Activated CD4-positive, CD25-positive, alpha-beta regulatory T cell treated with anti-CD3 and anti-CD28 coated beads, Interleukin-2, amount 50 U/mL, for 16 hours (primary cell): Measurements from ENCODE around the gene ARNT2.

Experiments
- DNase-seq: peaks from one replicate; pipeline ENCODE4 v3.0.0-alpha.2; 2020; ENCODE audit warnings: low read depth, low spot score

Gene ARNT2

DNA sequence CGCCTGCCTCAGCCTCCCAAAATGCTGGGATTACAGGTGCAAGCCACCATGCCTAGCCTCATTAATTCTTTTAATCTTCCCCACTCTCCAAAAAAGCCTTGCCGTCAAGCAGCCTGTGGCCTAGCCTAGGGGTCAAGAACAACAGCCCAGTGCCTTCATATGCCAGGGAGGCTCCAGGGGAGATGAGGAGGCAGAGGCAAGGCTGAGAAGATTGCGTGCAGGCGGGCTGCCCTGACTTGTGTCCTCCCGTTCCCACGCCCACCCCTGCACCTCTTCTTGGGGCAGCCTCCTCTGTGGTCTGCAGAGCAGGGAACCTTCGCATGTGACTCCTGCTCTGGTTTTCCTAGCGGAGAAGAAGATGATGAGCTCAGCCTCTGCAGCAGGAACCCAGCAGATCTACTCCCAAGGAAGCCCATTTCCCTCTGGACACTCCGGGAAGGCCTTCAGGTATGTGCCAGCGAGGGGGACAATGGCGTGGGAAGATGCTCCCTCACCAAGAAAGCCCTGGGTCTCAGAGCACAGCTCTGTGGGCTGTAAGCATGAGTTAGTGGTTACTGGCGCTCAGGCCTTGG lies 172.4 kb downstream of the ARNT2 start:
- no peak for DNase-seq

DNA sequence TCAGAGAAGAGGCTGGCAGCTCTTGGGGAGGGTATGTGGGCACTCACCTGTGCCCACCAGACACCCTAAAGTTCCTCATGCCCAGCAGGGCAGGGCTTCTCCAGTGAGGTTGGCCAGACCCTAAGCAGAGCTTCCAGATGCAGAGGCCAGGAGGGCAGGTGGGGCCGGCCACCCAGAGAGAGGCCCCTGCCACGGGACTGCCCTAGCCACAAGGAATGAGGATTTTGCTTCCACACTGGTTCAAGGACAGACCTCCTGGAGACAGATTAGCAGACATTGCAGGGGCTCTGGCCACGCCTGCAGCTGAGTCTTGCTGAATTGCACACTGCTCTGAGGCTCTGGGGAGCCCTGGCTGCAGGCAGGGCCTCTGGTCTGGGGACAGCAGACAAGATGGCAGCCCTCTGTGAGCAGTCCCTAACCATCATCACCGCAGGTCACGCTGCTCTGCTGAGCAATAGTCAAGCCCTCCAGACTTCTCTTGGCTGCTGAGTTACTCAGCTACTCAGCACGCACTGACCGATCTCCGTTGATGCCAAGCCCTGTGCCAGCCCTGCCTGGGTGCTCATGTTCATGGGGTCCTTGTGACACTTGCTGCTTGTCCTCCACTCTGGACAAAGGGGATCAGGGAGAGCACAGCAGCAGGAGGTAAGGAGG lies 173.5 kb downstream of the ARNT2 start:
- no peak for DNase-seq

DNA sequence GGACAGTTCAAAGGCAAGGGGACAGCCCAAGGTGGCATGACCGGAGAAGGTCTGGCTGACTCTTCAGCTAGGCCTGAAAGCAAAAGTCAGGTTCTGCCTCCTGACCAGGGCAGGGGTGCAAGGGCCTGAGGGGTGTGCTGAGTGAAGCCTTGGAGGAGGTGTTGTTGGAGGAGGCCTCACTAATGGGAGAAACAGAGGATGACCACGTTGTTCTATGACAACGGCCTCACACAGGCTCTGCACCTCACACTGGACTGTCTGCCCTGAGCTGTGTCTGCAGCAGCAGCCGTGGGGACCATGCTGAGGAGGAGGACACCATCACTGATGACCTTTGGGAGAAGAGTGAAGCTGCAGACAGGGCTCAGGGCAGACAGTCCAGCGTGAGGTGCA lies 174.0 kb downstream of the ARNT2 start:
- no peak for DNase-seq

DNA sequence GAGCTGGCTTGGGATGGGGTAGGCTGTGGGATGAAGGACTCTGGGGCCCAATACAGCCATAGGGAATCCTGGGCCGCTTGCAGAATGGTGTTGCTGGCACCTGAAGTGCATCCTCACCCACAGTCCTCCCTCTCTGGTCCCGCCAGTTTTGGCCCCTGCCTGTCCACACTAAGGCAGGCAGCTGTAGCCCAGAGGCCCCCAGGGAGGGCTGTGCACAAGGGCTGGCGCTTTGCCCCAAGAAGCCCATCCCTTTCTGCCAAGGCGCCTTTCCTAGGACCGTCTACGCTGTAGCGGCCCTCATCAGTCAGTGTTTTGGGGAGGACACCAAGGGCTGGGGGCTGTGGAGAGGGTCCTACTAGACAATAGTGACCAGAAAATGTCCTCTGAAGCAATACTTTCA lies 174.7 kb downstream of the ARNT2 start:
- DNase-seq = no peak

DNA sequence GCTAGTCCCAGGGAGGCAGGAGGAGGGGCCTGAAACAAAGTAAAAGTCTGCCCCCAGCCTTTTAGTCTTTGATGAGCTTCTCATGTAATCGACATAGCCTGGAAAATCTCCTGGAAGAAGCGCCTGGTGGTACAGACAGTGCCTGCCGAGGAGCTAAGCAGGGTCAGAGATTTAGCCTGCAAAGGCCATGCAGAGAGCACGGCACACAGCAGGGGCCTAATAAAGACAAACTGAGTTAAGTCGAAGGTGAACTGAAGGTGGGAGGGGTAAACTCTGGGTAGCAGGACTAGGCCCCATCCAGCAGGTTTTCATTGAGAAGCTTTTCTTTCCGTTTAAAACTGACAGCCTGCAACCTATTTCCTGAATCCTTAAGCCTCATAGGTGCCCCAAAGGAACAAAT lies 175.4 kb downstream of the ARNT2 start:
- DNase-seq = no peak

DNA sequence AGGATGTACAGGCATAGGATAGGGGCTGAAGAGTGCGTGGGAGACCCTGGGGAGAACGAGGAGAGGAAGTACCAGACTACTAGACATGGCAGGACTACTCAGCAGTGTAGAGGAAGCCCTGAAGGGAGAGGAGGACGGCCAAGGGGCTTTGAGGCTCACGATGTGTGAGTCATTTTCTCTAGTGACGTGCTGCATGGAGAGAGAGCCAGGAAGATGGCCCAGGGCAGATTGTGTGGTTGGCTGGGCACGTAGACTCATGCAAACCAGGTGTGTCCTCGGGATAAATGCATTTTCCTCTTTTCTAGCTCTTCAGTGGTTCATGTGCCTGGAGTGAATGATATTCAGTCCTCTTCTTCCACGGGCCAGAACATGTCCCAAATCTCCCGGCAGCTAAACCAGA lies 175.9 kb downstream of the ARNT2 start:
- no peak for DNase-seq

DNA sequence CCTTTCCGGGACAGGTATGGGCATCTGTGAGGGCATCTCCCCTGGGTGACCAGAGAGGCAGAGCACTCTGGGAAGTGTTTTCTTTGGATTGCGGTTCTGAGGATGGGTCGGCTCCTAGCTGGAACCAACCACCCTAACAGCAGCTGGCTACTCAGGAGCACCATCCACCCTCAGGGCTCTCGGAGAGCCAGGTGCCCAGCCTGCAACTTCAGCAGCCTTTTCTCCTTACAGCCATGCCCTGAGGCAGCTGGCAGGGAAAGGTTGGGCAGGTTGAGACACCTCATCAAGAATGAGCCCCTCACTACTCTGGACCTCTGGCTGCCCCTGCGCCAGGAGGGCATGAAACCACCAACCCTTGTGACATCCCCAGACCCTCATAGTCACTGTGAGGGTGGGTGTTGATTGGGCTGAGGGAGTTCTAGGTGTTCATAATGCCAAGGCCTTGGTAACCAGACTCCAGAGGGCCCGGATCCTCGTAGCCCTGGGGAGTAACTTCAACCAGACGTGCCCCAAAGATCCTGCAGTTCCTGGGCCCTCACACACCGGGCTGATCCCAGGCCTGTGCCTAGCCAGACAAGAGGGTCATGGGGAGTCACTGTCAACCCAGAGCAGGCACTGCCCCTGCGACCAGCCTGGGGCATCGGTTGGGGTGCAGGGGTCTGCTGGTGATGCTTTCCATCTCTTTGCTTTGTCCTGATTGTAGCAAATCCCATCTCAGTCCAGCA lies 176.5 kb downstream of the ARNT2 start:
- DNase-seq = no peak

DNA sequence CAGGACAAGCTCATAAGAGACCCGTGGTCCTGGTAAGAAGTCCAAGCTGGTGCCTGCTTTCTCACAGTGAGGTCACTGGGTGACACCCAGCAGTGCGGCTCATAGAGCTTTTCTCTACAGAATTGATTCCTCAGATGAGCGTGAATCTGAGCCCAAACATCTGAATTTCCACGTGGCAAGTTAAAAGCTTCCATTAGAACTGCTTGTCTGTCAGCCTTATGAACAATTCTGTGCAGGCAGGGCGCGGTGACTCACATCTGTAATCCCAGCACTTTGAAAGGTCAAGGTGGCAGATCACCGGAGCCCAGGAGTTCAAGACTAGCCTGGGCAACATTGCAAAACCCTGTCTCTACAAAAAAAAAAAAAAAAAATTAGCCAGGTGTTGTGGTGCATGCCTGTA lies 177.8 kb downstream of the ARNT2 start:
- no peak for DNase-seq

DNA sequence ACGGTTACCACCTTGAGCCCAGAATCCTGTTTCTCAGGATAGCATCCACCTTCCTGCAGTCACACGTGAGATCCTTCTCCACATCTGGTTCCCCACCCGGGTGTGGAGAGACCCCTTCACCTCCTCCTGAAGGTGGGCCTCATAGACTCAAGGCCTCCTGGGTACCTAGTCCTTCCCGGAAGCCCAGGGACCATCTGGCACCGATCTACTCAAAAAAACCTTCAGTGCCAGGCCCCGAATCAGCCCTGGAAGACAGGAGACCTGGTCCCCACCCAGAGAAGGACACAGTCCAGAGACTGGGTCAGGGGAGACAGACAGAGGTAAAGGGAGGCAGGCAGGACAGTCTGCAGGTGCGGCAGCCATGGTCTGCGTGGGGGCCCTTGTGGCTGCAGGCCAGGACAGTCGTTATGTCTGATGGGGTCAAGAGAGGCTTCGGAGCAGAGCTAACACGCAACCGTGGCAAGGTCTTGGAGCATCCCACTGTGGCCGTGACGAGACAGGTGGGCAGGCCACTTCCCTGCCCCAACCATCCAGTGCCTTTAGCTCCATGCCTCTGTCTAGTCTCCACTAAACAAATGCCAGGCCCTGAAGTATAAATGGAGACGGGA lies 178.7 kb downstream of the ARNT2 start:
- no peak for DNase-seq

DNA sequence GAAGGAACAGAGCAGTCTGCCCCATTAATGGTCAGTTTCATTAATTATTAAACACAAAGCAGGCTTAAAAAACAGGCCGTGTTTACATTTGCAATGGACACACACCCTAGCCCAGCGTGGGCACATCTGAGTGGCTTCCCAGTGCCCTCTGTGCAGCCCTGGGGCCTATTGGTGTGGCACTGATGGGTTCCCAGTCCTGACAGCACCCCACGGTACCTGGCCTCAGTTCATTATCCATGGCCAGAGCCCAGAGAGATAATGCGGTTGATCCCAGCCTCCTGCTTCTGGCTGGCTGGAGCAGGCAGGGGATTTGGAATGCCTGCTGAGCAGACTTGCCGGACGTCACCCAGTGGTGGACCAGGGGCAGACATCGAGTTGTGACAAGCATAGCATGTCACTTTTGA lies 180.4 kb downstream of the ARNT2 start:
- DNase-seq = no peak

DNA sequence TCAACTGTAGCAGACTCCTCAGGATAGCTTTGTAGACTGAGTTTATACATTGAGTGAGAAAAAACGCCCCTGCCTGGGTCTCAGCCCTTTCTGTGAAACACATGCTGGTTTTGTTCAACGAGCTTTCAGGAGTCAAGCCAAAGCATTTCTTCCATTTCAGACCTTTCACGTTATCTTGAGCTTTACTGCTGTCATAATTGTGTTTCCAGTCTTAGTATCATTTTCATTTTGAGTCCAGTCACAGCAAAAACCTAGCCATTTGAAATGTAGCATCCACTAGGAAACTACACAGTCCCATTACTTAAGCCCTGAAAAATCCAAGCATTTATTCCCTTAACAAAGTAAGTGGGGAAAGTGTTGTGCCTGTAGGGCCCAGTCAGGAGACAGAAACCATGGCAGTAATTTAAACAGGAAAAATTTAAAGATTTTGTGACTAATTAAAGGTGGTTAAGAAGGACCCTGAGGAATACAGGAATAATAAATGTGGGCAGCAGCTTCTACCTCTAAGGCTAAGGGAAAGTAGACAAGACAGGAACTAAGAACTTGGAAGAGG lies 180.9 kb downstream of the ARNT2 start:
- no peak for DNase-seq

DNA sequence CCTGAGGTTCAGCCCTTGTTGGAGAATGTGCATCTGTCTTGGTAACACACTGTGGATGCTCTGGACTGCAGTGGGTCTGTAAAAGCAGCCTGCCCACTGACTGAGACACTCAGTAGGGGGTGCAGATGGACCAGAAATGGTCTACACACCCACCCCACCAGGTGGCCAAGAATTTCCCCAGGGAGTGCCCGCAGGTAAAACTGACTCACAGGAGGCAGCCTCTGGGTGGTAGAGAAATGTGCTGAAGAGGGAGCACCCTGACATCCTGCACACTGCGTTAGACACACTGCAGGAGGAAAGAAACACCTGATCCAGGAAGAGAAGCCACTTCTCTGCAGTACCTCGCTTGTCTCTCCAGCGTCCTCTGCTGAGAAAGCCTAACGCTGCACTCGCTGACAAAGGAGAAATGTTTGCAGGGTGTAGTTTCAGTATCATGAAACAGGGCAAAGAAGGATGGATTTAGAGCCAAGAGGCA lies 181.4 kb downstream of the ARNT2 start:
- no peak for DNase-seq

DNA sequence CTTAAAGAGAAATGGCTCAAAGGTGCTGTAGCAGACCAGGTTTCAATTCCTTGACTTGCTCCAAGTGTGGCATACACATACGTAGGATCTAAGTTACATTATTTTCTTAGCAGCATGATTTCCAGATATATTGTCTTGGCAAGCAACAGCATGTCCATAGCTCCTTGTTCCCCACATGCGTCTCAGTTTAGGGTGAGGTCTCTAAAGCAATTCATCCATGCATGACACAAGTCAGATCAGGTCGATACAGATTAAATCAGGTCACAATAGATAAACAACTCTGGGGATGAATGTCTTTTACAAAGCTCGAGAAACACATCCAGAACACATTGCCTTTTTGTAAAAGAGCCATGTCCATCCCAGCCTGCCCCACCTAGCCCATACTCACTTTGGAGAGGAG lies 182.0 kb downstream of the ARNT2 start:
- DNase-seq = no peak

DNA sequence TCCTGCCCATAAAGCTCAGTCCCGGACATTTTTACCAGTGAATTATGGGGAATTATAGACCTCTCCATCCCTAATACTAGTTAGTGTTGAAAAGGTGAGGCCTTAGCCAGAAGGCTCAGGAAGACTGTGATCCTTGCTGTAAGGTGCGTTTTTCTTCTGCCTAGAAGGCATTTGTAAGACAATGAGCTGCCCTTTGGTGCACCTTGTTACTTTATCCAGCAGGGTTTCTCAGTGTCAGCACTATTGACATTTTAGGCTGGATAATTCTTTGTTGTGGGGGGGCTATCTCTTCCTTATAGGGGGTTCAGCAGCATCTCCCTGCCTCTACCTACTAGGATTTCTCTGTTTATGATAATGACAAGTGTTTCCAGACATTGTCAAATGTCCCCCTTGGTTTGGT lies 182.8 kb downstream of the ARNT2 start:
- DNase-seq = no peak

DNA sequence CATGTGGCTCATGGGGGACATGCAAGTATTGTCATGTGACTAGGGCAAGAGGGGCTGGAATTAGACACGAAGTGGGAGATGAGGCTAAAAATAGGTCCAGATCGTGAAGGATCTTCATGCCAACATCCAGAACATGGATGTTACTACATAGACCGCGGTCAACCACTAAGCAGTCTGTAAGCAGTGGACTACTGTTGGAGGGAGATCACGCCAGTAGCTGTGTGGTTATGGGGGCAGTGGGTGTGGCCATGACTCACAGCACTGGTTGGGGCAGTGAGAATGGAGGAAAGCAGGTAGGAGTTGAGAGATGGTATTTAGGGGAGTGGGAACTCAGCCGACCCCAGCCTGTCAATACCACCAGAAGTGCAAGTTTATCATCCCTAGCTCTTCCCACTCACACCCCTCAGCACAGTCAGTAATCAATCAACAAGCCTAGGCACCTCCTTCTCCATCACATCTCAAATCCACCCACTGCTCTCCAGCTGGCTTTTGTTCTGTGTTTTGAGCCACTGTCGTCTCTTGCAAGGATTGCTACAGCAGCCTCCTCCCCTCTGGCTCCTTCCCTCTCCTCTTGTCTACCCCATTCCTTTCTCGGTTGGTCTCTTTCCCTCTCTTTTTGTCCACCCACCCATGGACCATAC lies 183.8 kb downstream of the ARNT2 start:
- DNase-seq = no peak

DNA sequence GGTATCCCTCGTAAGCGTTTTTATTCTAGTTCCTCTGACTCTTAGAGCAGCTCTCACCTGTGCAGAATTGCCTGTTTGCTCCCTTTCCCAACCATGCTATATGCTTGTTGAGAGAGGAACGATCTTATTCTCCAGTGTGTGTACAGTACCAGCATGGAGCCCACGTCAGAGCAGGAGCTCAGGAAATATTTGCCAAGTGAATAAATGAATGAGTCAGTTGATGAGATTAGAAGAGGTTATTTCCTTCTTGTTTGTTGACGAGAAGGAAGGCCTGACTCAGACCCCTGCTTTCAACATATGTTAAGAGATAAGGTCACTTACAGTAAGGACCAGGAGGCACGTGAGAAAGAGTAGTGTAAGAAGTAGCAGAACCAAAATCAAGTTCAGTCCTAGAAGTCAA lies 184.6 kb downstream of the ARNT2 start:
- DNase-seq = no peak

DNA sequence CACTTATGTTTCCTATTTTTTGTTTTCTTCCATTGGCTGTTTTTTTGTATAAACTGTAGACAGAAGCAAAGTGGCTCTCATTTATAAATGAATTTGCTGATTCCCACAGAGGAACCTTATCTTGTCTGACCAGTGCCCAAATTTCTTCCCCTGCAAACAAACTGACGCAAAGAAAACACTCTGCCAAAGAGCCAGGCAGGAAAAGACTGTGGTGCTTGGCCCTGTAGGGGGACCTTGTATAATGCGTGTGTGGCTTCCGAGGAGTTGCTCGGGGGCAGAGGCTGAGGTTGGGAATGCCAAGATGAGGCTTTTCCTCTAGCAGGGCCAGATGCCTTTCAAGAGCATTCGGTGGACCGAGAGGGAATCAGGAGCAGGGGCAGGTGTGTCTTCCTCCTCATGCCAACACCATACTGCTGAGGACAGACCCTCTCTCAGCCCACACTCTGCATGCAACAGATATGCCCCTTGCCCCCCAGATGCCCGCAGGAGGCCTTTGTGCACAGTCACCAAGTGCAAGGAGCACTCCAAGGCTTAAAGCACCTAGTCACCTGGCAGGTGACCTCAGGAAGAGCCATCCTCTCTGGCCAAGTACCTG lies 186.7 kb downstream of the ARNT2 start:
- DNase-seq = no peak

DNA sequence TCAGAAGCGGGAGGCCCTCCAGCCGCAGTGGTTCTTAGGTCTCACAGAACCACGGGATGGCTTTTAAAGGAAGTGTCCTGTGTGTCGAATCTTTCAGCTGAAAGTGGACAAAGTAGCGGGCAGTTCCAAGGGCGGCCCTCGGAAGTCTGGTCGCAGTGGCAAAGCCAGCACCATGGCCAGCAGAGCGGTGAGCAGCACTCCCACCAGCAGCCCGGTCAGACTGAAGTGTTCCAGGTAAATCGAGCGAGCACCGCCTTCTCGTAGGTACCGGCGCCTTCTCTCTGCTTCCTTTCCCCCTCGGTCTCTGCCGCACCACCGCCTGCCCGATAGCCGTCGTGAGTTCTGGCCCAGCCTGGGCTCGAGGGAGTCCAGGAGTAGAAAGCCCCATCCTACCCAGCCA lies 187.3 kb downstream of the ARNT2 start:
- no peak for DNase-seq

DNA sequence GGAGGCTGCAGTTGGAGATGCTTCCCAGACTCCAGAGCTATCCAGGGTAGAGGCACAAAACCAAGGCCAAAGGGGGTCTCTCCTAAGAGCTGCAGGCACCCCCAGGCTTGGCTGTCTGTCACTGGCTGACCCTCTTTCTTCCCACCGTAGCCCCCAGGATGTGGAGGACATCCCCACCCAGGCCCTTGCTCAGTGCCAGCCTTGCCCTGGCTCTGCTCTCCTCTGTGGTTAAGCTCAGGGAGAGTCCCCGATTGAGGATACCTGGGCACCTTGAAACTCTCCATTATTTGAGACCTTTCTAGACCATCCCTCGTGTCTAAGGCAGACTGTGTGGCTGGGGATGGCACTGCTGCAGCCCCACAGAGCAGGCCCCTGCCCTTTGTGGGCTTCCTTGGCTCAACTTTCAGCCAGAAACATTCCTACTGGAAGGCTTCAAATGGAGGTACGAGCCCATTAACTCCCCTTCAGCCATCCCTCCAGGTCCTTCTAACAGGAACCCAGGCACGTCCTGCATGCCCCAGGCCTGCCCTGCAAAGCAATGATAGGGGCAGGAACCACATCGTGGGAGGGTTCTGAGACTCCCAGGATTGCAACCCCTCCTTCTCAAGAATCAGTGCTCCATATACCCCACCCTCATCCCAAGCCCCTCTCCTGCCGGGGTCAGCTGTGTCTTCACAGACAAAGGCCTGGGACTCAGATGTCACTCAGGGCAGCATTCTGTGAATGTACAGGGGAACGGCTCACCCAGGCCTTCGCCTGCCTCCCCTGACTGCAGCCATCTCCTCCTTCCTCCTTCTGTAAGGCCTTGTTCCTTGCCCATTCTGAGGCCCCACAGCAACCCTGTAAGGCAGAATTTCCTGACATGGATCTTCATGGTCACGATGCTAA lies 188.0 kb downstream of the ARNT2 start:
- no peak for DNase-seq

DNA sequence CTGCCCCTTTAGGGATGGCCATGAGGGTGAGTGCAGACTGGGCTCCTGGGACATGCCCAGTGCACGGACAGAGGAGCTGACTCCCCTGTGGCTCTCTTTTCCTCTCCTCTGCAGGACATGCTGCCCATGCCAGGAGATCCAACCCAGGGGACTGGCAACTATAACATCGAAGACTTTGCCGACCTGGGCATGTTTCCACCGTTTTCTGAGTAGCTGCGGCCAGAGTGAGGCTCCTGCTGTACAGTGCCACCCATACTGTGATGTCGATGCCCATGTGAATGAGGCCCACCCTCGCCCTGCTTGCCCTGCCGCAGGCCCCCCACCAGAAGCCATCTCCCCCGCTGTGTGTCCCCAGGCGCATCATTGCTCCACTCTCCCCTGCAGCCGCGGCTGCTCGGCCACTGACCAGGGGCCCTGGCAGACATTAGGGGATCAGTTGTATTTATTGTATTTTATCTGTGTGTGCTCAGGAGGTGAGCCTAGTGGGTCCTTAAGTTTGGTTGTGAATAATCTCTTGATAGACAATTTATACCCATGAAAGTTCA lies 189.4 kb downstream of the ARNT2 start:
- no peak for DNase-seq
